Upper lobe of left lung (tissue), 4 donors: ENCODE results near the gene VASN.

ENCODE experiments used
- CTCF ChIP-seq, 6 experiments: fragments of 450-650 bp in 4 of 6; fragments of 200-600 bp in 2 of 6; sonication (generic) in 2 of 6; IDR thresholded peaks; one replicate each; pipeline ENCODE4 v1.5.1; 2016 to 2019; ENCODE audit warnings: antibody characterized with exemption in 6 of 6
- EP300 ChIP-seq, 4 donors: sonication (generic); formaldehyde crosslinking; IDR thresholded peaks; one replicate each; pipeline ENCODE4 v1.5.1; 2017; ENCODE audit warnings: antibody characterized with exemption in 4 of 4, control low read depth in 2 of 4
- POLR2A ChIP-seq, 4 donors: fragments of 450-650 bp; IDR thresholded peaks; one replicate each; pipeline ENCODE4 v1.5.1; 2016 to 2017; ENCODE audit warnings: antibody characterized with exemption in 4 of 4, mild to moderate bottlenecking in 2 of 4

- no peak for TF ChIP-seq POLR2A (IDR thresholded peaks at IDR 0.05)
- TF ChIP-seq CTCF (IDR thresholded peaks at IDR 0.05) = no peak
- TF ChIP-seq EP300 (IDR thresholded peaks at IDR 0.05) = no peak
Measured at GRCh38 chr16:4383591-4384444, 12.2 kb downstream of the VASN start.
